ENCODE data around the gene JAZF1. TPM values are rescaled to one million over a fixed set of nuclear protein-coding genes. Genes with fewer than 3 reads are reported as not detected.

The JAZF1 gene
- total and polyA plus RNA-seq, 2 donors (not counting 1 experiment from before 2014, with no cell fraction given) = 14.0 to 38.6 TPM

- Histone ChIP-seq H3K4me3 (ENCODE audit: control extremely low read depth in 1 of 5, extremely low read depth in 1 of 5, insufficient read depth in 1 of 5, low read depth in 2 of 5, low read length in 4 of 5) (peak overlapping the region in 3 of 5 experiments; percentile 10 to 25 (median 10)), H3K79me2 (ENCODE audit: control insufficient read depth, insufficient read depth, low read length) (peaks cover 25% of the 10 kb centered on the region), H4K20me1 (ENCODE audit: control insufficient read depth, insufficient read depth, low read length, poor library complexity, severe bottlenecking) (peaks cover 22% of the 10 kb centered on the region), H3K4me1 (ENCODE audit: control insufficient read depth in 2 of 2, insufficient read depth in 2 of 2, low read length in 2 of 2) (peaks cover 44 to 46% of the 10 kb centered on the region in 2 donors), H3K4me2 (replicated peaks; ENCODE audit: low read depth, low read length, poor library complexity, severe bottlenecking) (peak overlapping the region; percentile 63), H2AFZ (ENCODE audit: insufficient read depth, low read depth, low read length, poor library complexity, severe bottlenecking) (no peak overlapping the region), H3K9ac (ENCODE audit: low read length) (peak overlapping the region; percentile 16), H3K36me3 (replicated peaks in 1 of 2; ENCODE audit: control extremely low read depth in 1 of 2, control insufficient read depth in 1 of 2, extremely low read depth in 1 of 2, insufficient read depth in 2 of 2, low read length in 1 of 2) (peaks cover 0 to 3% of the 10 kb centered on the region in 2 experiments), H3K27ac (ENCODE audit: low read length in 2 of 2) (peak overlapping the region; percentile 70 to 80), H3K27me3 (replicated peaks in 1 of 4; ENCODE audit: control extremely low read depth in 1 of 4, control insufficient read depth in 3 of 4, insufficient read depth in 4 of 4, low read length in 3 of 4) (no peaks in the 10 kb centered on the region), H3K9me3 (ENCODE audit: control extremely low read depth in 1 of 3, control insufficient read depth in 2 of 3, insufficient read depth in 1 of 3, low read length in 2 of 3) (no peaks in the 10 kb centered on the region)
- DNase-seq (peak; percentile 70), ATAC-seq (ENCODE audit: low read depth) (peak; percentile 80)
- no peaks in the 10 kb centered on the region for H3K27me3 Mint-ChIP-seq
- intact Hi-C loops (cut with micrococcal nuclease) = no loop called here
- ChIA-PET POLR2A (no interaction called here), CTCF (interaction anchor here (1.9 kb wide), 1 partner anchor 120 kb away, joined by 5 read pairs; no protein-coding TSS in a partner anchor)
- H3K27ac Mint-ChIP-seq = peak overlapping the region; percentile 87
- TF ChIP-seq EZH2 (IDR thresholded peaks at IDR 0.05; ENCODE audit: borderline replicate concordance, insufficient read depth, low read depth, low read length, poor library complexity, severe bottlenecking) = no peak
- no peak for TF ChIP-seq CTCF (IDR thresholded peaks at IDR 0.05)
- H3K4me3 Mint-ChIP-seq = peak overlapping the region; percentile 69
- no peaks in the 10 kb centered on the region for H3K9me3 Mint-ChIP-seq (ENCODE audit: insufficient read depth)
- WGBS (ENCODE audit: insufficient coverage) = 36% methylated on average over 2 of the region's 5 CpGs
- H3K4me1 Mint-ChIP-seq = peaks cover 60% of the 10 kb centered on the region
Observed at GRCh38 chr7:27901028-27901760, 279.4 kb downstream of the JAZF1 start.

GRCh38 chr7:27900006-27900405, 280.6 kb downstream of the JAZF1 start:
- Mint-ChIP-seq H3K27ac (peak overlapping the region; percentile 48), H3K4me1 (peaks cover 69% of the 10 kb centered on the region), H3K4me3 (peak overlapping the region; percentile 56), H3K27me3 (no peaks in the 10 kb centered on the region), H3K9me3 (ENCODE audit: insufficient read depth) (no peaks in the 10 kb centered on the region)
- no peak overlapping the region for H3K9ac ChIP-seq (ENCODE audit: low read length)
- intact Hi-C loops (cut with micrococcal nuclease) = no loop called here
- ChIA-PET POLR2A (no interaction called here), CTCF (interaction anchor here (1.2 to 1.9 kb wide), 2 partner anchors 121 to 739 kb away, joined by 3 to 5 read pairs; no protein-coding TSS in a partner anchor)
- ATAC-seq (ENCODE audit: low read depth) (no peak), DNase-seq (no peak)
- peaks cover 28% of the 10 kb centered on the region for H4K20me1 ChIP-seq (ENCODE audit: control insufficient read depth, insufficient read depth, low read length, poor library complexity, severe bottlenecking)
- H3K9me3 ChIP-seq (ENCODE audit: control extremely low read depth in 1 of 3, control insufficient read depth in 2 of 3, insufficient read depth in 1 of 3, low read length in 2 of 3) = no peaks in the 10 kb centered on the region
- peaks cover 0 to 3% of the 10 kb centered on the region in 2 experiments for H3K36me3 ChIP-seq (replicated peaks in 1 of 2; ENCODE audit: control extremely low read depth in 1 of 2, control insufficient read depth in 1 of 2, extremely low read depth in 1 of 2, insufficient read depth in 2 of 2, low read length in 1 of 2)
- H3K4me2 ChIP-seq (replicated peaks; ENCODE audit: low read depth, low read length, poor library complexity, severe bottlenecking) = peak overlapping the region; percentile 3
- WGBS (ENCODE audit: insufficient coverage) = 100% methylated on average over 2 of the region's 6 CpGs
- H3K4me1 ChIP-seq (ENCODE audit: control insufficient read depth in 2 of 2, insufficient read depth in 2 of 2, low read length in 2 of 2) = peaks cover 54 to 56% of the 10 kb centered on the region in 2 donors
- H3K4me3 ChIP-seq (ENCODE audit: control extremely low read depth in 1 of 5, extremely low read depth in 1 of 5, insufficient read depth in 1 of 5, low read depth in 2 of 5, low read length in 4 of 5) = no peak overlapping the region
- H3K27me3 ChIP-seq (replicated peaks in 1 of 4; ENCODE audit: control extremely low read depth in 1 of 4, control insufficient read depth in 3 of 4, insufficient read depth in 4 of 4, low read length in 3 of 4) = no peaks in the 10 kb centered on the region
- peaks cover 33% of the 10 kb centered on the region for H3K79me2 ChIP-seq (ENCODE audit: control insufficient read depth, insufficient read depth, low read length)
- no peak overlapping the region for H2AFZ ChIP-seq (ENCODE audit: insufficient read depth, low read depth, low read length, poor library complexity, severe bottlenecking)
- TF ChIP-seq EZH2 (IDR thresholded peaks at IDR 0.05; ENCODE audit: borderline replicate concordance, insufficient read depth, low read depth, low read length, poor library complexity, severe bottlenecking) = no peak
- TF ChIP-seq CTCF (IDR thresholded peaks at IDR 0.05) = no peak
- H3K27ac ChIP-seq (ENCODE audit: low read length in 2 of 2) = no peak overlapping the region

Data from B cell (primary cell).